Karpas-422 (cell line): ENCODE data around the gene LYPD6. TPM values are rescaled to one million over a fixed set of nuclear protein-coding genes. Genes with fewer than 3 reads are reported as not detected.
A peak's percentile ranks its signal among the peaks of the same experiment; 100 is the strongest.

Experiments used
- DNase-seq: peaks from one replicate; pipeline ENCODE4 v3.0.0-alpha.2; 2015
- H2AFZ ChIP-seq: fragments of 200-600 bp; sonication (generic); 2 replicates; pipeline ENCODE4 v1.6.1; 2014; ENCODE audit warnings: antibody characterized with exemption, low read length, mixed read lengths
- H3K27ac ChIP-seq: fragments of 200-600 bp; sonication (generic); 2 replicates; pipeline ENCODE4 v1.5.1; 2014; ENCODE audit warnings: mild to moderate bottlenecking, low read length, moderate library complexity
- H3K27me3 ChIP-seq: fragments of 200-600 bp; sonication (generic); 2 replicates; pipeline ENCODE4 v1.6.1; 2014; ENCODE audit warnings: low read length, mixed read lengths
- H3K36me3 ChIP-seq: fragments of 200-600 bp; sonication (generic); 2 replicates; pipeline ENCODE4 v1.6.1; 2014; ENCODE audit warnings: low read length, mixed read lengths; ENCODE audit not compliant: insufficient read depth
- H3K4me1 ChIP-seq: fragments of 200-600 bp; sonication (generic); 2 replicates; pipeline ENCODE4 v1.6.1; 2014; ENCODE audit warnings: mild to moderate bottlenecking, low read length, mixed read lengths
- H3K4me2 ChIP-seq: fragments of 200-600 bp; sonication (generic); 2 replicates; pipeline ENCODE4 v1.6.1; 2014; ENCODE audit warnings: low read length, low read depth, mild to moderate bottlenecking; ENCODE audit not compliant: poor library complexity, severe bottlenecking
- H3K4me3 ChIP-seq: fragments of 200-600 bp; sonication (generic); 2 replicates; pipeline ENCODE4 v1.5.1; 2014; ENCODE audit warnings: mild to moderate bottlenecking, antibody characterized with exemption, low read length, mixed read lengths
- H3K79me2 ChIP-seq: fragments of 200-600 bp; sonication (generic); 2 replicates; pipeline ENCODE4 v1.6.1; 2014; ENCODE audit warnings: mild to moderate bottlenecking, low read length, mixed read lengths
- H3K9ac ChIP-seq: fragments of 200-600 bp; sonication (generic); 2 replicates; pipeline ENCODE4 v1.6.0; 2014; ENCODE audit warnings: low read length
- H3K9me2 ChIP-seq: fragments of 200-600 bp; sonication (generic), shearing (Covaris generic); replicated peaks from 2 replicates; pipeline ENCODE4 v1.6.0; 2014; ENCODE audit warnings: mild to moderate bottlenecking, low read length, moderate library complexity; ENCODE audit not compliant: insufficient read depth
- H3K9me3 ChIP-seq: fragments of 300-700, 200-600 bp; sonication (generic); 2 replicates; pipeline ENCODE4 v1.6.1; 2014; ENCODE audit warnings: low read length, mixed read lengths
- H4K20me1 ChIP-seq: fragments of 200-600 bp; sonication (generic); 2 replicates; pipeline ENCODE4 v1.6.1; 2014; ENCODE audit warnings: mild to moderate bottlenecking, antibody characterized with exemption, low read length, low read depth; ENCODE audit not compliant: insufficient read depth
- total RNA-seq: library from RNA; depleted of rRNA; stranded (reverse); fragments of >200 nt; shearing (Covaris generic); gene quantifications from 2 replicates; pipeline ENCODE4 v1.2.3, GENCODE V29; 2014; ENCODE audit warnings: low replicate concordance; rRNA removed

The LYPD6 gene, protein sequence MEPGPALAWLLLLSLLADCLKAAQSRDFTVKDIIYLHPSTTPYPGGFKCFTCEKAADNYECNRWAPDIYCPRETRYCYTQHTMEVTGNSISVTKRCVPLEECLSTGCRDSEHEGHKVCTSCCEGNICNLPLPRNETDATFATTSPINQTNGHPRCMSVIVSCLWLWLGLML
- not detected in 2 replicates for total RNA-seq

GRCh38 chr2:149330127-149331022 is at the start of gene LYPD6:
Gene LYPD6 (plus strand): TSS chr2:149330587. CDS start chr2:149437709, 107,122 bp downstream.
- Histone ChIP-seq H3K9ac (no peak within 1 kb of the TSS), H4K20me1 (no peaks in the 10 kb centered on the region), H3K4me2 (no peak within 1 kb of the TSS), H3K36me3 (no peaks in the 10 kb centered on the region), H3K27me3 (no peaks in the 10 kb centered on the region), H2AFZ (no peak within 1 kb of the TSS), H3K9me2 (no peaks in the 10 kb centered on the region), H3K4me1 (no peaks in the 10 kb centered on the region), H3K27ac (no peak within 1 kb of the TSS), H3K9me3 (no peaks in the 10 kb centered on the region), H3K79me2 (no peaks in the 10 kb centered on the region), H3K4me3 (no peak within 1 kb of the TSS)
- no peak for DNase-seq

DNA sequence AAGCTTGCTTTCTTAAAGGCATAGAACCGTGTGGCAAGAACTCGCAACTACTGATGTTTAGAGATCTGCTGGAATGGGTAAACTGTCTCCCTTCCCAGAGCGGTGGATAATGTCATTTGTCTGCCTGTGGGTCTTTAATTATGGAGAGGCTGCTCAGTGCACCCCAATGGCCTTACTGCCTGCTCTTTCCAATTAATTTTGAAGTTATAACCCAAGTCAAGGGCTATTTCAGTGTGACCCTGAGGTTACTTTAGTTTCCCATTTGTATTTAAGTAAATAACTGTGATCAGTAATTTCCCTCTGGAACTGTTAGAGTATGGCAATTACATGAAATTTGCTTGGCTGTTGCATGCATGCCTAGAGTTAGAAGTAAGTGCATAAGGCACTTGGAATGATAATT is 48.9 kb upstream of the LYPD6 start:
- H3K4me3 ChIP-seq = no peak overlapping the region
- H4K20me1 ChIP-seq = no peaks in the 10 kb centered on the region
- H3K4me1 ChIP-seq = no peaks in the 10 kb centered on the region
- no peaks in the 10 kb centered on the region for H3K9me3 ChIP-seq
- no peaks in the 10 kb centered on the region for H3K9me2 ChIP-seq
- H3K4me2 ChIP-seq = no peak overlapping the region
- no peaks in the 10 kb centered on the region for H3K79me2 ChIP-seq
- no peak for DNase-seq
- H3K9ac ChIP-seq = no peak overlapping the region
- H2AFZ ChIP-seq = no peak overlapping the region
- no peaks in the 10 kb centered on the region for H3K27me3 ChIP-seq
- H3K27ac ChIP-seq = no peak overlapping the region
- H3K36me3 ChIP-seq = no peaks in the 10 kb centered on the region

DNA sequence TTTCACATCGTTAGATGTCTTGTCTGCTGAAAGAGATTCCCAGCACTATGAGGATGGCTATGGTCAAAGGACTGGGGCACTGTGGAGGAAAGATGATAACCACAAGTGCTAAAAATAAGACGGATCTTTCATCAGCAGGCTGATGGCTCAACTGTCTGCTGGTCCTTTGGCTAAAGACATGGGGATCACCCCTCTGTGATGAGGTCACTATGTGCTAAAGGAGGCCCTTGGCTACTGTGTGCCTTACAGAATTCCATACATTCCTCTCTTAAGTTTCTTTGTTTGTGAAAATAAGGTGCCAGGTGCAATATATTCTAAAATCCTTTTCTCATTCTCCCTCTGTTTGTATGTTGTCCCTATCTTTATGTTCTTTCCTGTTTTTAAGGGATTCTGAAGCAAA is 39.7 kb upstream of the LYPD6 start:
- Histone ChIP-seq H3K4me2 (no peak overlapping the region), H3K27me3 (no peaks in the 10 kb centered on the region), H3K9me2 (no peaks in the 10 kb centered on the region), H3K9ac (no peak overlapping the region), H3K27ac (no peak overlapping the region), H3K36me3 (no peaks in the 10 kb centered on the region), H2AFZ (no peak overlapping the region), H4K20me1 (no peaks in the 10 kb centered on the region), H3K4me1 (no peaks in the 10 kb centered on the region), H3K79me2 (no peaks in the 10 kb centered on the region), H3K4me3 (no peak overlapping the region), H3K9me3 (no peaks in the 10 kb centered on the region)
- no peak for DNase-seq

DNA sequence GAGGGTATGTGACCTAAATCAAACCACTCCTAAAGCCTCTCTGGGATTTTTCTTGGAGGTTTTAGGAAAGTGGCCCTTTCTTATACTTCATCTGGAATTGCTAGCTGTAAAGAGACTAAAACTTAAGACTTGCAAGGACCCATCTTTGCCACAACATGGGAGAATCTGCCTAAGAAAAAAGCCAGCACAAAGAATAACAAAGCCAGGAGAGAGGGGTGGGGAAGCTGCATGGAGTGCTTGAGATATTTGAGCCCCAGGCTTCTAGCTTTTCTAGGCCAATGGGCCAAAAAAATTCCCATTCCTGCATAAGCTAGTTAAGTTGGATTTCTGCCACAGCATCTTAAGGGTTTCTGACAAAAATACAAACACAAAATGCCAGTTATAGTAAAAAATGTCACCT is 38.5 kb upstream of the LYPD6 start:
- no peaks in the 10 kb centered on the region for H3K27me3 ChIP-seq
- H3K9ac ChIP-seq = no peak overlapping the region
- no peaks in the 10 kb centered on the region for H3K9me2 ChIP-seq
- no peak overlapping the region for H3K4me2 ChIP-seq
- no peaks in the 10 kb centered on the region for H3K36me3 ChIP-seq
- H2AFZ ChIP-seq = no peak overlapping the region
- no peaks in the 10 kb centered on the region for H3K4me1 ChIP-seq
- no peak overlapping the region for H3K4me3 ChIP-seq
- no peak overlapping the region for H3K27ac ChIP-seq
- no peaks in the 10 kb centered on the region for H4K20me1 ChIP-seq
- no peaks in the 10 kb centered on the region for H3K79me2 ChIP-seq
- no peak for DNase-seq
- no peaks in the 10 kb centered on the region for H3K9me3 ChIP-seq

DNA sequence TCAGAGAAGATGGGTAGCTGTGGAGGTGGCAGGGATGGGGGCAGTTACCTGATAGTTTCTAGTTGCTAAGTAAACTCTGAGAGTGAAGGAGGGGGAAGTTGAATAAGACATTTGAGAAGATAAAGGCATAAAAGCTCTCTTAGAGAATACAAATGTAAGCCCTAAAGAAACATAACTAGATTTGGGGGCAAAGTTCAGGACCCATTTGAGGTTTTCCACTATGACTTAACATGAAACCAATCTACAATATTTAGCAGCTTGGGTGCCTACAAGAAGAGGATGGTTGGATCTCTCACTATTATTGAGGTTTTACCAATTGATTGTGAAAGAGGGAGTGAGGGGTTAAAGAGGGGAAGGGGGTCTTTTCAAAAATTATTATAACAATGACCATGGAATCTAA is 34.4 kb upstream of the LYPD6 start:
- Histone ChIP-seq H3K27me3 (peaks cover 3% of the 10 kb centered on the region; the same call in 1 of the 2 replicates), H3K4me3 (no peak overlapping the region)

DNA sequence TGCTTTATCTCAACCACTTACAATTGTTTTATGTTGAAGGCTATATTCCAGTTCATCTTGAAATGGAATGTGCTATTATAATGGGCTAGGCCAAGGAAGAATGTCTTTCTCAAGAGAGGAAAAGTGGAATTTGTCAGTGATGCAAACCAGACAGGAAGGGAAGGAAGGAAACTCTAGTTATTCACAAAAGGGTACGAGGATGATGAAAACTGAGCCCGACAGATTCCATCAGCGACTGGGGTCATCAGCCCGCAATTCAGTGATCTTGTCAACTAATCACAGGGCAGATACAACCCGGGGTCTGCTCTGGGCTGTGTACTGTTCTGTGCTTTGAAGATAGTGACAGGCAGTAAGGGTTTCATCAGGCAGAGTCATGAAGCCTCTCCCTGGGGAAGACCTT is 23.4 kb upstream of the LYPD6 start:
- no peak for DNase-seq
- H3K4me1 ChIP-seq = no peaks in the 10 kb centered on the region
- H3K9ac ChIP-seq = no peak overlapping the region
- no peaks in the 10 kb centered on the region for H3K79me2 ChIP-seq
- H4K20me1 ChIP-seq = no peaks in the 10 kb centered on the region
- H3K4me2 ChIP-seq = no peak overlapping the region
- peak overlapping the region; percentile 19; the same call in 1 of the 2 replicates for H2AFZ ChIP-seq
- no peaks in the 10 kb centered on the region for H3K27me3 ChIP-seq
- H3K27ac ChIP-seq = no peak overlapping the region
- no peaks in the 10 kb centered on the region for H3K36me3 ChIP-seq
- H3K4me3 ChIP-seq = no peak overlapping the region
- no peaks in the 10 kb centered on the region for H3K9me3 ChIP-seq
- H3K9me2 ChIP-seq = no peaks in the 10 kb centered on the region

More for the DNA sequence above, 34.4 kb upstream of the LYPD6 start:
- no peak for DNase-seq
- H3K79me2 ChIP-seq = no peaks in the 10 kb centered on the region
- no peaks in the 10 kb centered on the region for H3K9me3 ChIP-seq
- no peaks in the 10 kb centered on the region for H3K9me2 ChIP-seq
- no peaks in the 10 kb centered on the region for H3K4me1 ChIP-seq
- H2AFZ ChIP-seq = no peak overlapping the region
- H3K9ac ChIP-seq = no peak overlapping the region
- no peak overlapping the region for H3K4me2 ChIP-seq
- H3K27ac ChIP-seq = no peak overlapping the region
- H4K20me1 ChIP-seq = no peaks in the 10 kb centered on the region
- no peaks in the 10 kb centered on the region for H3K36me3 ChIP-seq

DNA sequence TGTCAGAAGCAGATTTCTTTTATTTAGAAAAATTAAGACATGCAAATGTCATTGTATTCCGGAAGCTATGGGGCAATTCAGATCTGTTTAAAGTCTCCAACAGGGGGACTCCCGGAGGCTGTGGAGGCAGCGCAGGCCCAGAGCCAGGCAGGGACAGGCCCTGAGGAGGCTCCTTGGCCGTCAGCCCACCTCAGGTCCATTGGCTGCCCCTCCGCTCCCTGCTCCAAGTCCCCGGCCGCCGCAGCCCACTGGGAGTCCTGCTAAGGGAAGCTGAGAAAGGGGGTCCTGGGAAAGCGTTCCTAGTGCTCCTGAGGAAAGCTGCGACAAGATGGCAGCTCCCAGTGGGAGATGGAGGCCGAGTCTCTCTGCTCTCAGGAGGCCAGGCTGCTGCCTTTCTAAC is 20.0 kb upstream of the LYPD6 start:
- Histone ChIP-seq H2AFZ (no peak overlapping the region), H3K4me1 (no peaks in the 10 kb centered on the region), H3K4me3 (no peak overlapping the region), H3K9me2 (no peaks in the 10 kb centered on the region), H3K9ac (no peak overlapping the region), H3K27ac (no peak overlapping the region), H3K36me3 (no peaks in the 10 kb centered on the region), H4K20me1 (no peaks in the 10 kb centered on the region), H3K9me3 (no peaks in the 10 kb centered on the region), H3K4me2 (no peak overlapping the region), H3K79me2 (no peaks in the 10 kb centered on the region), H3K27me3 (no peaks in the 10 kb centered on the region)
- no peak for DNase-seq

GRCh38 chr2:149312039-149312438 is 18.3 kb upstream of the LYPD6 start:
- Histone ChIP-seq H3K9ac (no peak overlapping the region), H3K9me3 (no peaks in the 10 kb centered on the region), H4K20me1 (no peaks in the 10 kb centered on the region), H3K79me2 (no peaks in the 10 kb centered on the region), H3K27me3 (no peaks in the 10 kb centered on the region), H3K27ac (no peak overlapping the region), H3K9me2 (no peaks in the 10 kb centered on the region), H3K36me3 (no peaks in the 10 kb centered on the region), H3K4me1 (no peaks in the 10 kb centered on the region), H2AFZ (no peak overlapping the region), H3K4me3 (no peak overlapping the region), H3K4me2 (no peak overlapping the region)
- DNase-seq = no peak
